Lung (tissue), 12 donors: Measurements from ENCODE around the gene ACER3. TPM values are rescaled to one million over a fixed set of nuclear protein-coding genes. Genes with fewer than 3 reads are reported as not detected.

Experiments
- ATAC-seq: fragments of 200-7000 bp; cut with Tn5 transposase; one replicate; pipeline ENCODE4 v1.9.1; 2020; ENCODE audit warnings: moderate number of reproducible peaks; ENCODE audit not compliant: insufficient read depth, low FRiP score
- DNase-seq, 3 donors: peaks; one replicate each; pipeline ENCODE4 v3.0.0-alpha.2; 2013 to 2017
- H3K27ac ChIP-seq, 2 donors: one replicate each; pipeline ENCODE4 v1.5.1; 2013; ENCODE audit warnings: mild to moderate bottlenecking in 2 of 2, moderate library complexity in 2 of 2, control low read depth in 1 of 2, inconsistent platforms in 1 of 2, low read depth in 1 of 2, low read length in 1 of 2
- H3K27me3 ChIP-seq, 3 donors: one replicate each; pipeline ENCODE4 v1.5.1; 2013; ENCODE audit warnings: low read length in 2 of 3; ENCODE audit not compliant: control insufficient read depth in 3 of 3, insufficient read depth in 3 of 3
- H3K36me3 ChIP-seq, 4 donors: one replicate each; pipeline ENCODE4 v1.5.1; 2013; ENCODE audit warnings: low read length in 4 of 4, mild to moderate bottlenecking in 1 of 4, moderate library complexity in 1 of 4; ENCODE audit not compliant: control insufficient read depth in 4 of 4, insufficient read depth in 4 of 4
- H3K4me1 ChIP-seq, 5 donors: one replicate each; pipeline ENCODE4 v1.5.1; 2013; ENCODE audit warnings: low read length in 5 of 5, mild to moderate bottlenecking in 2 of 5, moderate library complexity in 1 of 5; ENCODE audit not compliant: control insufficient read depth in 5 of 5, insufficient read depth in 5 of 5
- H3K4me3 ChIP-seq: one replicate; pipeline ENCODE4 v1.5.1; 2013; ENCODE audit warnings: mild to moderate bottlenecking, control low read depth, moderate library complexity
- H3K9ac ChIP-seq, 2 donors: one replicate each; pipeline ENCODE4 v1.5.1; 2013; ENCODE audit warnings: low read length in 2 of 2, control low read depth in 1 of 2; ENCODE audit not compliant: insufficient read depth in 1 of 2
- H3K9me3 ChIP-seq, 4 donors: one replicate each; pipeline ENCODE4 v1.5.1; 2013; ENCODE audit warnings: low read length in 3 of 4, mild to moderate bottlenecking in 1 of 4, moderate library complexity in 1 of 4; ENCODE audit not compliant: control insufficient read depth in 4 of 4, insufficient read depth in 3 of 4
- CTCF ChIP-seq: IDR thresholded peaks from 2 replicates; pipeline ENCODE4 v1.5.1; 2012; ENCODE audit warnings: mild to moderate bottlenecking; ENCODE audit errors: control extremely low read depth, extremely low read depth
- WGBS, 2 donors: extraction: QIAGEN DNeasy Blood & Tissue Kit; methylation state at CpG; one replicate each; pipeline ENCODE4 v1.1.7; 2013; 5-methylcytosine and 5-hydroxymethylcytosine counted together
- polyA plus RNA-seq, 2 donors: library from polyadenylated mRNA; stranded (reverse); fragments of 200-250 nt; gene quantifications; one replicate each; pipeline ENCODE4 v1.2.1, GENCODE V29; 2013
- total RNA-seq, 2 donors: library from RNA; depleted of rRNA in 1 of 2; stranded (reverse); fragments of >200 nt in 1 of 2; gene quantifications; one replicate each; pipeline ENCODE4 v1.2.1, GENCODE V29; 2014 to 2021
- donor health status: control.
- donor health status: control.
- donor health status: Bipolar disorder and iron deficiency.
- donor health status: healthy.
- donor health status: DM: yes; HTN: yes; CAD: no.

ACER3 gene
- total and polyA plus RNA-seq, 4 donors: 7.9 to 37.0 (median 12.7) TPM

- H3K36me3 ChIP-seq: peaks cover 0 to 1% (median 0%) of the 10 kb centered on the region in 4 donors
- peaks cover 0 to 2% (median under 1%) of the 10 kb centered on the region in 4 donors for H3K9me3 ChIP-seq
- 70 to 87% methylated on average over 2 of the region's 2 CpGs for WGBS, 2 donors
- H3K4me1 ChIP-seq: no peaks in the 10 kb centered on the region
- no peak overlapping the region for H3K9ac ChIP-seq
- no peak for TF ChIP-seq CTCF
- no peak overlapping the region for H3K4me3 ChIP-seq
- no peaks in the 10 kb centered on the region for H3K27me3 ChIP-seq
- ATAC-seq (no peak), DNase-seq (no peak)
- no peak overlapping the region for H3K27ac ChIP-seq
Observed at GRCh38 chr11:76939219-76939631, 78.5 kb downstream of the ACER3 start.

- Histone ChIP-seq H3K27me3 (no peaks in the 10 kb centered on the region), H3K27ac (no peak overlapping the region), H3K9ac (no peak overlapping the region), H3K4me3 (no peak overlapping the region), H3K9me3 (peaks cover 0 to 8% (median 3%) of the 10 kb centered on the region in 4 donors), H3K4me1 (peaks cover 0 to 6% (median 0%) of the 10 kb centered on the region in 5 donors), H3K36me3 (peaks cover 0 to 3% (median 0%) of the 10 kb centered on the region in 4 donors)
- 97 to 100% methylated on average over 1 of the region's 1 CpG for whole genome bisulfite sequencing, 2 donors
- no peak for DNase-seq
- no peak for TF ChIP-seq CTCF
- ATAC-seq: no peak
Observed at GRCh38 chr11:76944225-76944624, 83.5 kb downstream of the ACER3 start.

- 98 to 100% methylated on average over 1 of the region's 1 CpG for WGBS, 2 donors
- ATAC-seq: no peak
- no peaks in the 10 kb centered on the region for H3K27me3 ChIP-seq
Observed at GRCh38 chr11:76946223-76946622, 85.5 kb downstream of the ACER3 start.

More at GRCh38 chr11:76946223-76946622, 85.5 kb downstream of the ACER3 start:
- no peak overlapping the region for H3K4me3 ChIP-seq
- no peak for DNase-seq
- H3K4me1 ChIP-seq: peaks cover 0 to 6% (median 0%) of the 10 kb centered on the region in 5 donors
- peaks cover 0 to 3% (median 0%) of the 10 kb centered on the region in 4 donors for H3K36me3 ChIP-seq
- TF ChIP-seq CTCF: no peak
- no peak overlapping the region for H3K27ac ChIP-seq
- H3K9ac ChIP-seq: no peak overlapping the region
- peaks cover 0 to 8% (median 3%) of the 10 kb centered on the region in 4 donors for H3K9me3 ChIP-seq
